ENCODE measurements around the gene MROH9.

MROH9 gene

DNA sequence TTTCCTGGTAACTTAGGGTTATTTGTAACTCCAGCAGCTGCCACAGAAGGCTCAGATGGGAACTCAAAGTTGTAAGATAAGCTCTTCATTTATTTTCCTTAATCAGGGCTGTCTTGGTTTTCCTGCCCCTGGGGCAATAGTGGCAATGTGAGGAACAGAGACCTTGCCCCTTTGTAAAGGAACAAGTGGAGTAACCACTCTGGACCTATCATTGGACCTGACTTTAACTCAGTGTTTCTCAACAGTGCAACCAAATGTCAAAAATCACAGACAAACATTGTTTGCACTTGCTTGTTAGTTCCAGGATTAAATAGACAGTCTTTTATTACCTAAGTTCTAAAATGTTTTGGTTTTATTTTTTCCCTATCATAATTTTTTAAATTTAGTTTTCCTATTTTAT lies 152.6 kb downstream of the MROH9 start:
- DNase-seq: no peak

DNA sequence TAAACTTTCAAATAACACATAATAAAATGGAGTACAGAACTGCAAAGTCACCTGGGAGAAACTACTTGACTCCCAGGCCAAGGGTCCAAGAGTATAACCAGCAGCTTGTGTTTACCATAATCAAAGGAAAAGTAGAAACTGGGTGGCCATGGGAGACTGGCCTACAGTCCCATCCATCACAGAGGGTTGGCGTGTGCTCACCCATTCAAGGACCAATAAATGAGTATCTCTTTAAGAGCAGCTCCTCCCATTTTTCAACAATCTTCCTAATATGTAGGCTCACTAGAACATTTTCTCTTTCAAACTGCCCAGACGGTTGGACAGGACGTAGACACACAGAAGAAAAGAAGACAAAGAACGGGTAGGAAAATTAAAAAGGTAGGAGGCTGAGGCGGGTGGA lies 155.3 kb downstream of the MROH9 start, which contains the start of gene FMO3:
Gene FMO3 (plus strand): TSS at position 302 of the 400 bp plus-strand sequence. CDS start 1,754 bp downstream, outside the sequence.
- no peak for DNase-seq

DNA sequence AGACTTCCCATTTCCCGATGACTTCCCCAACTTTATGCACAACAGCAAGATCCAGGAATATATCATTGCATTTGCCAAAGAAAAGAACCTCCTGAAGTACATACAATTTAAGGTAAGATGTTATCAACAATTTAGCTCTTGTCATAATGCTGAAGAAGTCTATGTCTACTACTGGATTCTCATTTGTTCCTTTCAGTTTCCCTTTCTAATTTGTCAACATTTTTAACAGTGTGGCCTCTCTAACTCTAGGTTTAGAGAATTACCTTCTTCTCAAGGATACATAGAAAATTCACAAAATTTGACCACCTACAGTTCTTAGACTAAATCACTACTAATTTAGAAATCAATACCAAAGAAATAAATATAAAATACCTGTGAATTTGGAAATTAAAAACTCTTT lies 168.5 kb downstream of the MROH9 start:
- no peak for DNase-seq

GRCh38 chr1:171107262-171107940 lies 172.1 kb downstream of the MROH9 start:
- DNase-seq: no peak

DNA sequence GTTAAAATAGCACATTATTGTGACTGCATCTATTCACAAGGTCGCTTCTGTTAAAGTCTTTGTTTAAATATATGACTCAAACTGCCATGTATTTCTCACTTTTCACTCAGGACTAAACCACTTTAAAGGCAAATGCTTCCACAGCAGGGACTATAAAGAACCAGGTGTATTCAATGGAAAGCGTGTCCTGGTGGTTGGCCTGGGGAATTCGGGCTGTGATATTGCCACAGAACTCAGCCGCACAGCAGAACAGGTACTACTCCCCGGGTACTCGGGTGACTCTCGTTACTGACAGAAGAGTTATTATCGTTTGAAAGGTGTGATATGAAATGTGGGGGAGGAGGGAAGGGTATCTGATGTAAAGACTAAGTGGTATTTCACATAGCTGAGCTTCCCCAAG lies 172.6 kb downstream of the MROH9 start:
- DNase-seq: no peak

DNA sequence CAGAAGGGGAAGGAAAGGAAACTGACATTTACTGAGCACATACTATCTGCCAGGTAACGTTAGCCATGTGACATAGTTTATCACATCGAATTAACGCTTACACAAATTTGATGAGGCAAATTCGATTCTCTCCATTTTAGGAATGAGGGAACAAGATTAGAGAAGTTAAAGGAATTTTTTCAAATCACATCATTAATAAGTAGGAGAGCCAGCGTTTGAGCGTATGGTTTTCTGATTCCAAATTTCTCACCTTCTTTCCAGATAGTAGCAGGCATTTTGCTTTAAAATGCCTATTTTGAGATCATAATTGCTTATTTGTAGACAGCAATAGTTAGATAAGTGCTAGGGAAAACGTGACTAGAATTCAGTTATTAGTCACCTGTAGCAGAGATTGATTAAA lies 174.6 kb downstream of the MROH9 start:
- DNase-seq: no peak

DNA sequence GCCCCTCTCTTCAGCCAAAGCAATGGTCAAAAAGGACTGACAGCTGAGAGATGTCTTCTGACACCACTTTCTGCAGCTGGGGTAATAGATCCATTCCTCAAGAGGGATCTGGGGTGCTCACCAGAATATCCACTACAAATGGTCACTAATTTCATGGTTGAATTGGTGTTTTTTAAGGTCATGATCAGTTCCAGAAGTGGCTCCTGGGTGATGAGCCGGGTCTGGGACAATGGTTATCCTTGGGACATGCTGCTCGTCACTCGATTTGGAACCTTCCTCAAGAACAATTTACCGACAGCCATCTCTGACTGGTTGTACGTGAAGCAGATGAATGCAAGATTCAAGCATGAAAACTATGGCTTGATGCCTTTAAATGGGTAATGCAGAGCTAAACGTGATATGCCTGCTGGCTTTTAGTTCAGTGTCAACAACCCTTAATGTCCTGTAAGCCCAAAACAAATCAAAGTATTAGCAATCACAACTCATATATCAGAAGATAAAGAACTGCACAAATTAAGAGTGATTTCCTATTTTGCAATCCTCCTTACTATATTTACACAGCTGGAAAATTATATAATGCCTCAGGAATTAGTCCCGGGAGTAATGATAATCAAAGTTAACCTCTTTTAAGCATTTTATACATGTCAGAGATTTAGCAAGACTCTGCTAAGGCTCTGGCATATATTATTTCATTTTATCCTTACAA lies 175.4 kb downstream of the MROH9 start:
- no peak for DNase-seq

GRCh38 chr1:171112119-171112518 lies 176.8 kb downstream of the MROH9 start:
- no peak for DNase-seq

DNA sequence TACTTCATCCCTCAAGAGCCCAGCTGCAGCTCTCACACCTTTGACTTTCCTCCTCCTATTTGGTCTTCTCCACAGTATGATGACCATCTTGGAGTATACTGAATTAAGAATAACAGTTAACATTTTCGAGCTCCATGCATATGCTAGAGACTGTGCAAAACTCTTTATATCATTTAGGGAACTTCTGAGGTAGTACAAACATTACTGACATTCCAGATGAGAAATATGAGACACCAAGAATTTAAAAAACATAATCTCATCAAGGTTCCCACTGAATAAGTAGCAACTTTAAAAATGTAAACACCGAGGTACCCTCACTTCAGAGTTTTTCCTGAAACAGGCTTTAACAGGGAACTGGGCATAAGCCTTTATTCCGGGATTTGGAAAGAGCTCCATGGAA lies 178.0 kb downstream of the MROH9 start:
- DNase-seq: no peak
